SU-DHL-6 (cell line): Measurements from ENCODE around the gene DERL2.

Source experiments
- H2AFZ ChIP-seq: fragments of 200-600 bp; sonication (generic); 2 replicates; pipeline ENCODE4 v1.6.1; 2014; ENCODE audit warnings: low read depth, mild to moderate bottlenecking, moderate library complexity, mixed read lengths, antibody characterized with exemption, low read length; ENCODE audit not compliant: severe bottlenecking
- H3F3A ChIP-seq: fragments of 200-600 bp; shearing (Covaris generic); 2 replicates; pipeline ENCODE4 v1.6.0; 2016; ENCODE audit warnings: antibody characterized with exemption, mild to moderate bottlenecking; ENCODE audit not compliant: insufficient read depth
- H3K27ac ChIP-seq: fragments of 200-600 bp; sonication (generic); 2 replicates; pipeline ENCODE4 v1.5.1; 2016; ENCODE audit warnings: low read depth, mild to moderate bottlenecking, low read length, moderate library complexity, mixed read lengths
- H3K27me3 ChIP-seq: fragments of 200-600 bp; sonication (generic), shearing (Covaris generic); 2 replicates; pipeline ENCODE4 v1.6.0; 2014; ENCODE audit warnings: mild to moderate bottlenecking, low read length
- H3K36me3 ChIP-seq: fragments of 200-600 bp; sonication (generic); 2 replicates; pipeline ENCODE4 v1.6.1; 2014; ENCODE audit warnings: mild to moderate bottlenecking, low read length, mixed read lengths
- H3K4me2 ChIP-seq: fragments of 300-600, 200-600 bp; shearing (Covaris generic), sonication (generic); 2 replicates; pipeline ENCODE4 v1.6.0; 2014; ENCODE audit warnings: low read length, low read depth, mild to moderate bottlenecking; ENCODE audit not compliant: poor library complexity, severe bottlenecking
- H3K4me3 ChIP-seq: fragments of 200-600 bp; sonication (generic); 2 replicates; pipeline ENCODE4 v1.5.1; 2014; ENCODE audit warnings: antibody characterized with exemption, low read length, mild to moderate bottlenecking, mixed read lengths; ENCODE audit not compliant: insufficient read depth, poor library complexity, severe bottlenecking
- H3K79me2 ChIP-seq: fragments of 200-600 bp; sonication (generic); 2 replicates; pipeline ENCODE4 v1.6.1; 2014; ENCODE audit warnings: mild to moderate bottlenecking, low read length, moderate library complexity; ENCODE audit not compliant: insufficient read depth
- H3K9ac ChIP-seq: fragments of 200-600 bp; sonication (generic); 2 replicates; pipeline ENCODE4 v1.7.0; 2014; ENCODE audit warnings: mild to moderate bottlenecking, low read length
- H3K9me2 ChIP-seq: fragments of 200-600 bp; sonication (generic); replicated peaks from 2 replicates; pipeline ENCODE4 v1.6.1; 2014; ENCODE audit warnings: low read length; ENCODE audit not compliant: insufficient read depth
- H3K9me3 ChIP-seq: fragments of 200-600 bp; sonication (generic); 2 replicates; pipeline ENCODE4 v1.6.1; 2014; ENCODE audit warnings: low read length, mixed read lengths; ENCODE audit not compliant: insufficient read depth
- H4K20me1 ChIP-seq: fragments of 200-600 bp; sonication (generic); 2 replicates; pipeline ENCODE4 v1.6.1; 2014; ENCODE audit warnings: low read depth, mild to moderate bottlenecking, antibody characterized with exemption, low read length, moderate library complexity, mixed read lengths
- EZH2phosphoT487 ChIP-seq: fragments of 200-600 bp; sonication (generic), shearing (Covaris generic); conservative IDR thresholded peaks from 2 replicates; pipeline ENCODE4 v1.6.1; 2018; ENCODE audit warnings: mild to moderate bottlenecking, antibody characterized with exemption, low read length, moderate library complexity, mixed read lengths
- TF ChIP-seq, protein P1 (sequence below): fragments of 200-600 bp; sonication (generic); IDR thresholded peaks from one replicate; pipeline ENCODE4 v1.5.1; 2017; ENCODE audit warnings: antibody characterized with exemption, mild to moderate bottlenecking, low read length, moderate library complexity; ENCODE audit not compliant: insufficient read depth, poor library complexity, severe bottlenecking

DERL2 gene

DNA sequence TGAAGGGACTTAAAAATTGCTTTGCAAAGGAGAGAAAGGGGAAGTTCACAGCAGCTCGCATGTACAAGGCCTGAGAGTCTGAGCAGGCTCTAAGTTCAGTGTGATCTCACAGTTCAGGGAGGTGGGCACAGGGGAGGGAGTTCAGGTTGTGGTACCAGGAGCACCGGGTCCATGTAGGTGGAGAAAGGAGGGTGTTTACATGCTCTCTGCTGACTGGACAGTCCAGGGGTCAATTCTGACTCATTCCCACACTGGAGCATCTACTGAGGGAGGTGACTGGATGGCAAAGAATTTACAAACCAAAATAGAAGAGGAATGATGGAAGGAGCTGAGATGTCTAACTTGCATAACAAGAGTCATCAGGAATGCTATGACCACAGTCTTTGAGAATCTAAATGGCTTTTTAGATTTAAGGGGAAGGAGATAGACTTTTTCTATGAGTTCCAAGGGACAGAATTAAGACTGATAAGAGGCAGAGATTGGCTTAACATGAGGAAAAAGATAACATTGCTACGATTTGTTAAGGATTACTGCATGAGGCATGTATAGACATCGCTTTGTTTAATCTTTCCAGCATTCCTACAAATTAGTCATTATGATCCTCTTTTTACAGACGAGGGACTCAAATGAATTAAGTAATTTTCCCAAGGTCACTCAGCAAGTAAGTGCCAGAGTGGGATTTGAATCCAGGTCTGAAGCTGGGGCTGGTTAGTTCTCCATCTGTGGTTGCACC, 30.2 kb upstream of the DERL2 start:
- H2AFZ ChIP-seq: no peak overlapping the region
- TF ChIP-seq, protein P1, sequence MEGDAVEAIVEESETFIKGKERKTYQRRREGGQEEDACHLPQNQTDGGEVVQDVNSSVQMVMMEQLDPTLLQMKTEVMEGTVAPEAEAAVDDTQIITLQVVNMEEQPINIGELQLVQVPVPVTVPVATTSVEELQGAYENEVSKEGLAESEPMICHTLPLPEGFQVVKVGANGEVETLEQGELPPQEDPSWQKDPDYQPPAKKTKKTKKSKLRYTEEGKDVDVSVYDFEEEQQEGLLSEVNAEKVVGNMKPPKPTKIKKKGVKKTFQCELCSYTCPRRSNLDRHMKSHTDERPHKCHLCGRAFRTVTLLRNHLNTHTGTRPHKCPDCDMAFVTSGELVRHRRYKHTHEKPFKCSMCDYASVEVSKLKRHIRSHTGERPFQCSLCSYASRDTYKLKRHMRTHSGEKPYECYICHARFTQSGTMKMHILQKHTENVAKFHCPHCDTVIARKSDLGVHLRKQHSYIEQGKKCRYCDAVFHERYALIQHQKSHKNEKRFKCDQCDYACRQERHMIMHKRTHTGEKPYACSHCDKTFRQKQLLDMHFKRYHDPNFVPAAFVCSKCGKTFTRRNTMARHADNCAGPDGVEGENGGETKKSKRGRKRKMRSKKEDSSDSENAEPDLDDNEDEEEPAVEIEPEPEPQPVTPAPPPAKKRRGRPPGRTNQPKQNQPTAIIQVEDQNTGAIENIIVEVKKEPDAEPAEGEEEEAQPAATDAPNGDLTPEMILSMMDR: no peak
- no peak for TF ChIP-seq EZH2phosphoT487
- no peaks in the 10 kb centered on the region for H3K9me2 ChIP-seq
- no peak overlapping the region for H3K9ac ChIP-seq
- no peaks in the 10 kb centered on the region for H3K79me2 ChIP-seq
- no peaks in the 10 kb centered on the region for H4K20me1 ChIP-seq
- H3K36me3 ChIP-seq: no peaks in the 10 kb centered on the region
- no peaks in the 10 kb centered on the region for H3F3A ChIP-seq
- H3K27me3 ChIP-seq: no peaks in the 10 kb centered on the region
- no peak overlapping the region for H3K27ac ChIP-seq
- H3K9me3 ChIP-seq: no peaks in the 10 kb centered on the region
- H3K4me2 ChIP-seq: no peak overlapping the region
- no peak overlapping the region for H3K4me3 ChIP-seq

DNA sequence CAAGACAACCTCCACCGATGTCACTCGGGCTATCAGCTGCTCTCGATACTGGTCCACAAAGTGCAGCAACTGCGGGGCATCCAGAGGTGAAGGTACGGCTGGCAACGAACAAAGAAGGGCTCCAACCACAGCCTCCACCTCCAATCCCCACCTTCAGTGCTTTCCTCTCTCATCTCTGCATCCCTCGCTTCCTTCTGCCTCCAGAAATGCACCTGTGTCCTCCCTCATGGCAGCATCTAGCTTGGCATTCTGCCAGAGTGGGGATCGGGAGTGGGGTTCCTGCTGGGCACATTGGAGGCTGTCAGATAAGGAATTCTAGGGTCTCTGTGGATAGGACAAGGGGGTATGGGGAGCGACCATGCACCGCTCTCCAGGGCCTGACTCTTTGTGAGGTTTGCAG, 29.0 kb upstream of the DERL2 start:
- no peaks in the 10 kb centered on the region for H3K9me3 ChIP-seq
- H3K36me3 ChIP-seq: no peaks in the 10 kb centered on the region

DNA sequence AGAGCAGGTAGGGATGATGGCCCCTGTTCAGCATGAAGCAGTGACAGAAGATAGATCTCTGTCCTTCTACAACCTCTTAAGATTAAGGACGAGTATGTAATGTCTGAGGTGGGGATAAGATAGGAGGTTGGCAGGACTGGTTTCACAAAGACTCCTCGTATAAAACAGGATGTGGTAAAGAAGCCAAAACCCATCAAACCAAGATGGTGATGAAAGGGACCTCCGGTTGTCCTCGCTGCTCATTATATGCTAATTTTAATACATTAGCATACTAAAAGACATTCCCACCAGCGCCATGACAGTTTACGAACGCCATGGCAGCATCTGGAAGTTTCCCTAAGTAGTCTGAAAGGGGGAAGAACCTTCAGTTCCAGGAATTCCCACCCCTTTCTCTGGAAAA, 27.6 kb upstream of the DERL2 start:
- no peaks in the 10 kb centered on the region for H4K20me1 ChIP-seq
- no peaks in the 10 kb centered on the region for H3K9me2 ChIP-seq
- no peaks in the 10 kb centered on the region for H3K27me3 ChIP-seq
- H3K27ac ChIP-seq: no peak overlapping the region
- H3K4me2 ChIP-seq: no peak overlapping the region
- no peaks in the 10 kb centered on the region for H3F3A ChIP-seq
- no peak for TF ChIP-seq EZH2phosphoT487
- TF ChIP-seq, protein P1: no peak
- H3K79me2 ChIP-seq: no peaks in the 10 kb centered on the region
- no peaks in the 10 kb centered on the region for H3K36me3 ChIP-seq
- no peak overlapping the region for H2AFZ ChIP-seq
- no peaks in the 10 kb centered on the region for H3K9me3 ChIP-seq
- no peak overlapping the region for H3K4me3 ChIP-seq
- no peak overlapping the region for H3K9ac ChIP-seq

More for the DNA sequence above, 29.0 kb upstream of the DERL2 start:
- H3K9ac ChIP-seq: no peak overlapping the region
- H3F3A ChIP-seq: no peaks in the 10 kb centered on the region
- no peak overlapping the region for H3K4me2 ChIP-seq
- TF ChIP-seq, protein P1: no peak
- no peak for TF ChIP-seq EZH2phosphoT487
- H2AFZ ChIP-seq: no peak overlapping the region
- H4K20me1 ChIP-seq: no peaks in the 10 kb centered on the region
- no peak overlapping the region for H3K27ac ChIP-seq
- no peaks in the 10 kb centered on the region for H3K9me2 ChIP-seq
- no peaks in the 10 kb centered on the region for H3K27me3 ChIP-seq
- H3K4me3 ChIP-seq: no peak overlapping the region
- no peaks in the 10 kb centered on the region for H3K79me2 ChIP-seq
